Gastrocnemius medialis (tissue), 4 donors: Measurements from ENCODE around the gene FRS3. TPM values are rescaled to one million over a fixed set of nuclear protein-coding genes. Genes with fewer than 3 reads are reported as not detected.

Experiments
- ATAC-seq, 2 donors: fragments of 150-250 bp; one replicate each; pipeline ENCODE4 v1.9.1; 2016
- DNase-seq, 2 donors: peaks; one replicate each; pipeline ENCODE4 v3.0.0-alpha.2; 2019
- H3K27ac ChIP-seq, 4 donors: fragments of 200-600 bp; sonication (generic); 1 replicate in 1 of 4; 2 replicates in 3 of 4; pipeline ENCODE4 v1.5.1; 2016 to 2018; ENCODE audit warnings: mild to moderate bottlenecking in 2 of 4, moderate library complexity in 1 of 4
- H3K27me3 ChIP-seq, 3 donors: fragments of 200-600 bp; sonication (generic) in 2 of 3; 1 replicate in 1 of 3; 2 replicates in 2 of 3; pipeline versions ENCODE4 v1.5.1 to v1.6.0; 2016 to 2019; ENCODE audit warnings: mild to moderate bottlenecking in 1 of 3, moderate library complexity in 1 of 3
- H3K36me3 ChIP-seq, 2 donors: fragments of 200-600 bp; sonication (generic) in 1 of 2; one replicate each; pipeline ENCODE4 v1.5.1; 2017 to 2018
- H3K4me1 ChIP-seq, 2 donors: fragments of 200-600 bp; sonication (generic) in 1 of 2; one replicate each; pipeline ENCODE4 v1.5.1; 2016 to 2017; ENCODE audit warnings: mild to moderate bottlenecking in 2 of 2
- H3K4me3 ChIP-seq, 4 donors: fragments of 200-600 bp; sonication (generic) in 3 of 4; 1 replicate in 1 of 4; 2 replicates in 3 of 4; pipeline ENCODE4 v1.5.1; 2016 to 2019; ENCODE audit warnings: mild to moderate bottlenecking in 2 of 4
- H3K9me3 ChIP-seq, 3 donors: fragments of 200-600 bp; sonication (generic) in 2 of 3; 1 replicate in 1 of 3; 2 replicates in 2 of 3; pipeline ENCODE4 v1.5.1; 2016 to 2019
- CTCF ChIP-seq, 5 experiments: fragments of 450-650 bp in 3 of 5; fragments of 200-600 bp in 2 of 5; sonication (generic) in 2 of 5; IDR thresholded peaks in 4 of 5; conservative IDR thresholded peaks in 1 of 5; 1 replicate in 4 of 5; 2 replicates in 1 of 5; pipeline ENCODE4 v1.5.1; 2016 to 2019; ENCODE audit warnings: antibody characterized with exemption in 5 of 5, mild to moderate bottlenecking in 3 of 5, moderate library complexity in 3 of 5
- POLR2A ChIP-seq, 2 donors: fragments of 450-650 bp; IDR thresholded peaks; one replicate each; pipeline ENCODE4 v1.6.1; 2017; ENCODE audit warnings: antibody characterized with exemption in 2 of 2, mild to moderate bottlenecking in 2 of 2, moderate library complexity in 2 of 2
- in situ Hi-C, 4 donors: fragments of 200-750 bp; cut with MboI; loops; one replicate each; pipeline versions ENCODE4 v1.15.0 to v1.8.0; 2017; ENCODE audit warnings: low sequenced_read_pairs in 4 of 4
- intact Hi-C: fragments of 100-400 bp; cut with DNase I; formaldehyde crosslinking; loops from one replicate; pipeline ENCODE4 v1.15.1; 2023; ENCODE audit warnings: low total_unique reads
- total RNA-seq, 4 donors: library from RNA; depleted of rRNA; stranded (reverse); fragments of >200 nt; gene quantifications; one replicate each; pipeline versions ENCODE4 v1.1.0 to v1.2.3, GENCODE V29; 2016

The FRS3 gene
- total RNA-seq, 4 donors from 2014 or later, result 2.9 to 6.9 (median 5.5) TPM

GRCh38 chr6:41731561-41732086 lies 48.1 kb downstream of the FRS3 start:
- intact Hi-C loops, result loop anchor here (5.0 to 10.0 kb wide), 4 partner anchors 659 to 1443 kb away; partner anchors contain the start of genes BICRAL, KLHDC3, MEA1 and NFYA
- ATAC-seq, result no peak

GRCh38 chr6:41730531-41731436 lies 48.9 kb downstream of the FRS3 start:
- Histone ChIP-seq H3K4me3 (peak overlapping the region; percentile 76 to 97 (median 90)), H3K4me1 (peaks cover 59 to 60% of the 10 kb centered on the region in 2 donors), H3K27ac (peak overlapping the region; percentile 97 to 99 (median 98)), H3K9me3 (no peaks in the 10 kb centered on the region), H3K27me3 (no peaks in the 10 kb centered on the region), H3K36me3 (no peaks in the 10 kb centered on the region)
- intact Hi-C loops, result loop anchor here (5.0 to 10.0 kb wide), 4 partner anchors 658 to 1444 kb away; partner anchors contain the start of genes BICRAL, KLHDC3, MEA1 and NFYA
- no peak for ATAC-seq
- in situ Hi-C loops, result no loop called here
- DNase-seq, result peak in 1 of 2 donors; percentile 18
- TF ChIP-seq POLR2A (IDR thresholded peaks at IDR 0.05) (peak; percentile 76 to 83), CTCF (IDR thresholded peaks at IDR 0.05 in 4 of 5, conservative IDR thresholded peaks at IDR 0.05 in 1 of 5) (no peak)

More at GRCh38 chr6:41731561-41732086, 48.1 kb downstream of the FRS3 start:
- Histone ChIP-seq H3K4me1 (peaks cover 53% of the 10 kb centered on the region in 2 donors), H3K36me3 (no peaks in the 10 kb centered on the region), H3K27me3 (no peaks in the 10 kb centered on the region), H3K4me3 (peak overlapping the region; percentile 76 to 97 (median 90)), H3K27ac (peak overlapping the region; percentile 97 to 99 (median 98)), H3K9me3 (no peaks in the 10 kb centered on the region)
- in situ Hi-C loops, result no loop called here
- DNase-seq, result peak in 1 of 2 donors; percentile 13
- TF ChIP-seq POLR2A (IDR thresholded peaks at IDR 0.05) (no peak), CTCF (IDR thresholded peaks at IDR 0.05 in 4 of 5, conservative IDR thresholded peaks at IDR 0.05 in 1 of 5) (no peak)

- Histone ChIP-seq H3K4me1 (peaks cover 69% of the 10 kb centered on the region in 2 donors), H3K4me3 (peak overlapping the region in 3 of 4 donors; percentile 19 to 90 (median 33)), H3K9me3 (no peaks in the 10 kb centered on the region), H3K27me3 (no peaks in the 10 kb centered on the region), H3K27ac (peak overlapping the region; percentile 97 to 99 (median 98)), H3K36me3 (no peaks in the 10 kb centered on the region)
- in situ Hi-C loops (no loop called here), intact Hi-C loops (loop anchor here (5.0 to 10.0 kb wide), 4 partner anchors 657 to 1445 kb away; partner anchors contain the start of genes BICRAL, KLHDC3, MEA1 and NFYA)
- TF ChIP-seq POLR2A (IDR thresholded peaks at IDR 0.05) (no peak), CTCF (IDR thresholded peaks at IDR 0.05 in 4 of 5, conservative IDR thresholded peaks at IDR 0.05 in 1 of 5) (no peak)
- ATAC-seq (no peak), DNase-seq (no peak)
Observed at GRCh38 chr6:41729624-41730023, 50.1 kb downstream of the FRS3 start.

- intact Hi-C loops (no loop called here), in situ Hi-C loops (no loop called here)
- Histone ChIP-seq H3K4me1 (peaks cover 76% of the 10 kb centered on the region in 2 donors), H3K36me3 (no peaks in the 10 kb centered on the region), H3K27me3 (no peaks in the 10 kb centered on the region), H3K9me3 (no peaks in the 10 kb centered on the region), H3K27ac (peak overlapping the region; percentile 97 to 99 (median 98)), H3K4me3 (peak overlapping the region; percentile 30 to 90 (median 36))
- TF ChIP-seq POLR2A (IDR thresholded peaks at IDR 0.05), result peak in 1 of 2 donors; percentile 11
- no peak for TF ChIP-seq CTCF (IDR thresholded peaks at IDR 0.05 in 4 of 5, conservative IDR thresholded peaks at IDR 0.05 in 1 of 5)
- ATAC-seq (no peak), DNase-seq (no peak)
Observed at GRCh38 chr6:41728954-41729353, 50.7 kb downstream of the FRS3 start.
